Muscle of arm (tissue), 12 donors: Measurements from ENCODE around the gene IDS. TPM values are rescaled to one million over a fixed set of nuclear protein-coding genes. Genes with fewer than 3 reads are reported as not detected.

ENCODE experiments used
- DNase-seq: peaks from one replicate; pipeline ENCODE4 v3.0.0-alpha.2; 2013
- polyA plus RNA-seq, 12 donors: library from polyadenylated mRNA; unstranded; fragments of 120-200 nt; gene quantifications; one replicate each; pipeline ENCODE4 v1.2.1, GENCODE V29; 2013; ENCODE audit not compliant: insufficient read length in 12 of 12

Gene IDS
- polyA plus RNA-seq, 12 donors: 23.0 to 54.2 (median 27.9) TPM

DNA sequence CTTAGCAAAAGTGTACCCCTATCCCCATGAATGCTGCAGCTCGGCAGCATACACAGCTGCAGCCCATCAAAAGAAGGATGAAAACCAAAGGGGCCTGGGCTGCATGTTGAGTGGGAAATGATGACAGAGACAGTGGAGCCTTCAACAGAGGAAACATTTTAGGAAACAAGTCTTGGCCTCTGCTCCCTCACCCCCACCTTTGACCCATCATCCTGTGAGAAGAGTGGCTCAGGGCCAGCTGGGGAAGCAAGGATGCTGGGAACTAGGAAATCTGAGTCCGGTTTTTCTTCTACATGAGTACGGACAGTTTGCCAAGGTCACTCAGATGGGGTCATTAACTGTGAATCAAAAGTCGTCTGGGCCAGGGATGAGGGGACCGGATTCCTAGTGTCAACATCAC, 37.2 kb downstream of the IDS start:
- DNase-seq: no peak

DNA sequence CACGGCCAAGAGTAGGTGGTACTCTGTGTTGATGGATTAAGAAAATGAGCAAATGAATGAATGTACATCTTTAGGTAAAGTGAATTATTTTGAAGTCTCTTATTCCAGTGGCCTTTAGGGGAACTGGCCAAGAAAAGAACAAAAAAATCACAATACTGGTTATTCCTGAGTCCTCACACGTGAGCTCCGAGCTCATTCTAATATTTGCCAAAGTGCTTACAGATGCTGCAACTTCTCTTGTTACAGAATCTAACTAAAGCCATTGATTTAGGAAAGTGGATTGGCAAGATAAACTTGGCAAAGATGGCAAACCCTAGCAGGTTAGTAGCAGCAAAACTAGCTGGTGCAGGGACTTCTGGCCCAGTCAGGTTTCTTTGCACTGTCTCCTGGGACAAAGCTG, 37.6 kb downstream of the IDS start:
- DNase-seq: no peak

DNA sequence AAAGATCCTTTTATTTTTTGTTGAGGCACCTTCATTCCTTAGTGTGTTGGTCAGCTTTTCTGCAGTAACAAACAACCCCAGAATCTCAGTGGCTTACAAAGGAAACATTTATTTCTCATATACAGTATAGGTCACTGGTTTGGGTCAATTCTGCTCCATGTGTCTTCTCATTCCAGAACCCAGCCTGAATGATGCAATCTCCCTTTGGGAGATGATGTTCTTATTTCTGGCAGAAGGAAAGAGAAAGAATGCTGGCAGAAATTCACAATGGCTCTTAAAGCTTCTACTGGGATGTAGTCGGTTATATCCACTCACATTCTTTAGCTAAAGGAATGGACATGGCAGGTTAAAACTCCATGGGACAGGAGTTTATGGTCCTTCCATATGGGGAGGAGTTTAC, 42.3 kb downstream of the IDS start:
- DNase-seq: no peak

DNA sequence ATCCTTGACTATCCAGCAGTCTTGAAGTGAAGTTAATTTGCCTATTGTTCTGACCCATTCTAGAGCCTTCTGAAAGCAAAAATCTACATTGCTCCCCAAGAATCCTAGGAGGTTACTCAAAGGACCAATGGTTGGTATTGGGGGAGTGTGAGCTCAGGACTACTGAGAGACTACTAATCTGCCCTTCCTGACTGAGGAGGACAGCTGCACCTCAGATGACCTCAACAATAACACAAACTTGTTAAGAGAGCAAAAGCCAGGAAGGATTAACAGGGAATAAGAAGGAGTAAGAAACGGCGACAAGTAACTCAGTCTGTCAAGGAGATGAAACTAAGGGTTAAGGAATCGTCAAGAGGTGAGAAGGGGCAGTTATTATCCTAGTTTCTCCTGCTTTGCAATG, 43.4 kb downstream of the IDS start:
- DNase-seq: no peak

DNA sequence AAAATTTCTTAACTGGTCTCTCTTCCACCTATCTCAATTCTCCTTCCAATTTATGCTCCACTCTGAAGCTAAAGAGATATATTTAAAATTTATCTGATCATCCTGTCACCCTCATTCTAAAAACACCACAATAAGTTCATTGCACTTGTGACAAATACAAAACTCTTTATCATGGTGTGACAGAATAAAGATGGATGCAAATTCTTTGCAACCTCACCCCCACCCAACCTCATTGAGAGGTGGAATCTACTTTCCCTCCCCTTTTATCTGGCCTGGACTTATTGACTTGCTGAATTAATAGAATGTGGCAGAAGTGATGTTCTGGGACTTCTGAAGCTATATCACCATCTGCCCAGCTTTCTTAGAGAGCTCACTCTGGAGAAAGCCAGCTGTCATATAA, 46.5 kb downstream of the IDS start:
- no peak for DNase-seq

DNA sequence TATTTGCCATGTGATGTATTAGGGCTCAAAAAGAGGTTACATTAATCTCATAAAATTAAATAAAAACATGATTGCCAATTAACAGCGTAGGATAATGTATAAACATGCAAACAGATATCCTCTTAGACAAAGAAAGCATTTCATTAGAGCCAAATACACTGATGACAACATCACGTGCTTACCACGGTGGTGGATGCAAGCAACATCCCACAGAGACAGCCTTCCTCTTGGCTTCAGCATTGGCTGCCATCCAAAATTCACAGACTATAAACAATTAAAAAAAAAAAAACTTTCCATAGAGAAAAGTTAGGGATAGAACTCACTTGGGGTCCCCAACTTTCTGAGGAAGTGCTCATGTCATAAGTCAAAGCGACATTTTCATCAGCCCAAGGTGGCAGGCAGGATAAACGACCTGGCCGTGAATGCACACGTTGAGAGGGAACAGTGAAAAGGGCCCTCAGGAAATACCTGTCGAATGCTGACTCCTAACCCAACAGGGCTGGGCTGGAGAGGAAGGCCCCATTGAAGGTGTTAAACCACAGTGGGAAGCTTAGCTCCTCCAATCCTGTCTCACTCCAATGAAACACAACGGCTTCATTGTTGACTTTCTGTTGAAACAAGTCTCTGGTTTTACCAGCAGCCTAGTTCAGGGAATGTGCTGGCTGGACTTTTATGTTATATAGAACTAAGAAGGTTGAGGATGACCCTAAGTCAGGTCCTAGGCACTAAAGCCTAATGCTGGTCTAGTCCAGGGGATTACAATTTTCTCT, 48.4 kb downstream of the IDS start:
- DNase-seq: no peak

DNA sequence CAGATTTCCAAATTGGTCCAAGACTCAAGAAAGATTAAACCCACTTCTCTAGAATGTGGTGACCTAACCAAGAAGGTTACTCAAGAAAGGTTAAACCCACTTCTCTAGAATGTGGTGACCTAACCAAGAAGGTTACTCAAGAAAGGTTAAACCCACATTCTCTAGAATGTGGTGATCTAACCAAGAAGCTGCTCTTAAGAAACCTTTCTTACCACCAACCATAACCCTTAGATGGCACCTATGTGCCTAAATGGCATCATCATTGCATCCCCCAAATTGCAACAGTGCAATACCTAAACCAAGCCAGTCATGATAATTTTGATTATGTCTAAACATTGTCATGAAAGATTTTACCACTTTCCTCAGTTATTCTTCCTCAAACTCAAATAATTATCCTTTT, 49.2 kb downstream of the IDS start:
- DNase-seq: no peak

DNA sequence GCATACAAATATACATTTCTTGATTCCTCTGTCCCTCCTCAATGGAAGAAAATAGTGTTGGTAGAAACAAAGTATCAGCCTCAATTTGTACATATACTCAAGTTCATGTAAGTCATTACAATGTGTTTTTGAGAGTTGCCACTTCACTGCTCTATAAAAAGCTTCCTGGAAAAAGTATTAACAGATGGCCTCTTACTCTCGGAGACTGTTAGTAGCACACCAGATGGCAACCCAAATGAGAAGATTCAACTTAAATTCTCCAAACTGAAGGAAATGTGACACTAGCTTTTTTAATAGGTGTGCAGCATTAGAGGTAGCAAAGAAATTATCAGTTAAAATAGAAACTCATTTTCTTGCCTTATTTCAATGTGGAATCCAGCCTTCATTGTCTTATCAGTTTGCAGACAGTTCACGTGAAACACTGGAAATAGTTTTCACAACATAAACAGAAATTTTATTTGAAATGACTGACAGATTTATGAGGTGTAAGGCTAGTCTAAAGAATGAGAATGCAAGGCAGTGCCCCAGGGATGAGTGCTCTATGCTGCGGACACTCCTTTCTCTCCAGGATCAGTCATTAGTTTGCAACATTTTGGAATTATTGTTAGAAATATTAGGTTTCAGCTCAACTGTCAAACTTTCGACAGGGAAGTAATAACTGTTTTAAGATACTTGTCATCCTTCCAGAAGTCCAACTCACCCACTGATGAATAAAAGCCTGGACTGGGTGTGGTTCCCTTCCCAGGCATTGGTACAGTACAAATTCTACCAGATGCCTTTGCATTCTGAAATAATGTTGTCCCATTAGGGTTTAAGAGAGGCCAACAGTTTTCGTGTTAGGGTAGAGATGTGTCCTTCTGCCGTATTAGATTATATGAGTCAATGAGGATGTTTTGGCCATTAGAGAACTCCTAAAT, 50.9 kb downstream of the IDS start:
- DNase-seq: no peak

DNA sequence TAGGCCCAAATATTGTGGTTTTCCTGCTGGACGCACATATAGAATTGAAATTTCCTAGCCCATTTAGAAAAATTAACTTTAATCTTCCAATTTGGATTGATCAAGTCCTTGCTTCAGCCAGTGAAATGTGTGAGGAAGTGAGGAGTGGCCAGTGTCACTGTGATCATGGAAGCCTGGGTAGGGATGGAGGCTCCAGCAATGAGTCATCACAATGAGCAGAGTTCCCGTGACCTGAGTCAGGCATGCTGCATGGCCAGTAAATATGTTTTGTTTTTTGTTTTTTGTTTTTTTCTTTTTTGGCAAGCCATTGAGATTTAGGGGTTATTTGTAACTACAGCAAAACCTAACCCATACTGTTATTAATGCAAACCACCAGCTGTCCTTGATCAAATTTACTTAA, 52.1 kb downstream of the IDS start:
- DNase-seq: no peak

DNA sequence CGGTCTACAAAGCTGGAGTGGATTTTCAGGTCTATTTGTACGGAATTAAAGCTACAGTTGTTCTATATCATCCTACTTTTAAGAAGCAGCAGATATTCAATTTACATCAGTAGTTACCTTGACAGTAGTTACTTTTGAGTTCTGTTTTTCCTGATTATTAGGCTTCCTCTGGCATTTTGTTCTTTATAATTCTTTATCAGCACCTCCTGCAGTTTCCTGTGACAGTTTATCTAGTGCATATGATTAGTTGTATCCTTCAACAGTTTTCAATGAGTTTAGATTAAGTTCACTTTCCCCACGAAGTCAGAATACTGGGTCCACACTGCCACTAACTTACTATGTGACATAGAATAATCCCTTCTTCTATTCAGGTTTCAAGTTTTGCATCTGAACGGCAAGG, 71.7 kb downstream of the IDS start:
- no peak for DNase-seq

DNA sequence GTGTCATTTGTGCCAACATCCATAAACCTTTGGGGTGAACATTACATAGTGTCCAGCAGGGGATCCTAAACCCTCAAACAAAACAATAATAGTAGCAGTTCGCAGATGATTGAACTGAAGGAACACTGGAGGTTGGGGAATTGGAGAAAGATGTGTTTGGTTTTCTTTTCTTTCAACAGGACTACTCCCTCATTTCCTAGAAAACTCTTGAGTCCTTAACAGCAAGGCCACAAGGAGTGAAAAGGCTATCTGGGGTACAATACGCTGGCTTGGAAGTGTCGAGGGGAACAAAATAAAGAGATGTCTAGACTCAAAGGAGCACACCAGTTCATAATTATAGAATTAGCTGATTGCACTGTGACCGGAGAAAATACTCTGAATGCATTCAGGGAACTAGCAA, 72.1 kb downstream of the IDS start:
- no peak for DNase-seq

Other genes with a start within 250 kb of the IDS start
- gene EOLA1, start 35.7 kb upstream of the IDS start, polyA plus RNA-seq: 10 to 100 TPM in 10 of 12 donors, 1 to 10 TPM in 1, not detected in 1; 7.1 to 24.3 (median 21.9) TPM
- 1 to 10 TPM in 2 of 12 donors, under 1 TPM in 6, not detected in 4; 0.30 to 1.5 (median 0.44) TPM for gene HSFX3, start 44.6 kb upstream of the IDS start, polyA plus RNA-seq
- not detected for gene MAGEA9B, start 82.2 kb upstream of the IDS start, polyA plus RNA-seq
- 1 to 10 TPM in 2 of 12 donors, under 1 TPM in 6, not detected in 4; 0.30 to 1.1 (median 0.84) TPM for gene HSFX2, start 90.0 kb upstream of the IDS start, polyA plus RNA-seq
- gene TMEM185A, start 126.5 kb upstream of the IDS start, polyA plus RNA-seq: 10 to 100 TPM in 11 of 12 donors, not detected in 1; 15.2 to 38.1 (median 34.3) TPM
- gene MAGEA11, start 206.8 kb upstream of the IDS start, polyA plus RNA-seq: not detected